Large intestine (tissue), 3 donors: ENCODE measurements around the gene SPSB3. TPM values are rescaled to one million over a fixed set of nuclear protein-coding genes. Genes with fewer than 3 reads are reported as not detected.

Source experiments
- DNase-seq, 2 donors: peaks; one replicate each; pipeline versions ENCODE4 v3.0.0 to v3.0.0-alpha.2; 2013
- H3K27ac ChIP-seq: one replicate; pipeline ENCODE4 v1.5.1; 2013; ENCODE audit warnings: low read length
- H3K27me3 ChIP-seq: 2 replicates; pipeline ENCODE4 v1.6.1; 2013; ENCODE audit warnings: low read length; ENCODE audit not compliant: control insufficient read depth, insufficient read depth
- H3K36me3 ChIP-seq: 2 replicates; pipeline ENCODE4 v1.6.1; 2013; ENCODE audit warnings: low read length; ENCODE audit not compliant: control insufficient read depth, insufficient read depth
- H3K4me1 ChIP-seq: one replicate; pipeline ENCODE4 v1.6.1; 2013; ENCODE audit warnings: low read length; ENCODE audit not compliant: control insufficient read depth, insufficient read depth
- H3K4me3 ChIP-seq: one replicate; pipeline ENCODE4 v1.5.1; 2013; ENCODE audit warnings: low read length
- H3K9me3 ChIP-seq: one replicate; pipeline ENCODE4 v1.6.1; 2013; ENCODE audit warnings: mild to moderate bottlenecking, low read depth, low read length, moderate library complexity; ENCODE audit not compliant: control insufficient read depth
- WGBS: methylation state at CpG from one replicate; pipeline ENCODE4 v1.1.5; 2013; ENCODE audit warnings: low lambda C conversion rate; ENCODE audit not compliant: insufficient coverage; 5-methylcytosine and 5-hydroxymethylcytosine counted together
- polyA plus RNA-seq: library from polyadenylated mRNA; unstranded; fragments of 120-200 nt; gene quantifications from one replicate; pipeline ENCODE4 v1.2.1, GENCODE V29; 2013

Gene SPSB3
- polyA plus RNA-seq, 1 donor = 36.5 TPM

- no CpG with 5 or more reads among the region's 19 CpGs for WGBS
- no peaks in the 10 kb centered on the region for H3K27me3 ChIP-seq
- no peak for DNase-seq
- H3K27ac ChIP-seq = no peak overlapping the region
- peaks cover 54% of the 10 kb centered on the region for H3K36me3 ChIP-seq
- H3K4me1 ChIP-seq = peaks cover 7% of the 10 kb centered on the region
- H3K4me3 ChIP-seq = no peak overlapping the region
- peaks cover 26% of the 10 kb centered on the region for H3K9me3 ChIP-seq
Measured at GRCh38 chr16:1788708-1789100, 6.3 kb upstream of the SPSB3 start.

GRCh38 chr16:1788095-1788707 is 5.8 kb upstream of the SPSB3 start:
- H3K9me3 ChIP-seq = peaks cover 26% of the 10 kb centered on the region
- no peak overlapping the region for H3K27ac ChIP-seq
- H3K4me3 ChIP-seq = no peak overlapping the region
- no peaks in the 10 kb centered on the region for H3K27me3 ChIP-seq
- DNase-seq = no peak
- H3K4me1 ChIP-seq = peaks cover 4% of the 10 kb centered on the region
- WGBS = no CpG with 5 or more reads among the region's 38 CpGs
- peaks cover 54% of the 10 kb centered on the region for H3K36me3 ChIP-seq

GRCh38 chr16:1787322-1788094 is 5.1 kb upstream of the SPSB3 start:
- no peak for DNase-seq
- Histone ChIP-seq H3K27me3 (no peaks in the 10 kb centered on the region), H3K9me3 (peaks cover 26% of the 10 kb centered on the region), H3K4me3 (no peak overlapping the region), H3K27ac (no peak overlapping the region), H3K4me1 (peaks cover 4% of the 10 kb centered on the region), H3K36me3 (peaks cover 54% of the 10 kb centered on the region)
- no CpG with 5 or more reads among the region's 44 CpGs for WGBS

- Histone ChIP-seq H3K4me1 (peaks cover 4% of the 10 kb centered on the region), H3K27ac (no peak overlapping the region), H3K9me3 (peaks cover 21% of the 10 kb centered on the region), H3K36me3 (peaks cover 54% of the 10 kb centered on the region), H3K27me3 (no peaks in the 10 kb centered on the region), H3K4me3 (no peak overlapping the region)
- WGBS = no CpG with 5 or more reads among the region's 6 CpGs
- no peak for DNase-seq
Measured at GRCh38 chr16:1787056-1787321, 4.6 kb upstream of the SPSB3 start.

GRCh38 chr16:1786242-1787055 is 4.1 kb upstream of the SPSB3 start:
- Histone ChIP-seq H3K4me1 (peaks cover 6% of the 10 kb centered on the region), H3K27me3 (no peaks in the 10 kb centered on the region), H3K9me3 (peaks cover 16% of the 10 kb centered on the region), H3K4me3 (no peak overlapping the region), H3K36me3 (peaks cover 52% of the 10 kb centered on the region), H3K27ac (no peak overlapping the region)
- no CpG with 5 or more reads among the region's 51 CpGs for WGBS
- DNase-seq = no peak

DNA sequence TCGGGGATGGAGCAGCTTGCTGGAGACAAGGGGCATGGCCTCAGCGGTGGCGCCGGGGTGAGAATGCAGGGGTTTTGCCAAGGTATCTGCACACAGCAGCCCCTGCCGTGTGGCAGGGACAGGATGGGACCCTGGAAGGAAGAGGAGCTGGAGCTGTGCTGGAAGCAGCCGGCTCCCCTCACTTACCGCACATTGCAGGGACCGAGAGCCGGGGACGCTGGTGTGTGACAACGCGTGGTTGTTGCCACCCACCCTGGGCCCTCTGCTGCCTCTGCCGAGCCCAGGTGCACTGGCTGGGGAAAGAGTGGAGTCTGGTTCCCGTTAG is 3.4 kb upstream of the SPSB3 start:
- no peak for DNase-seq
- WGBS = no CpG with 5 or more reads among the region's 14 CpGs
- Histone ChIP-seq H3K27ac (no peak overlapping the region), H3K36me3 (peaks cover 50% of the 10 kb centered on the region), H3K9me3 (peaks cover 9% of the 10 kb centered on the region), H3K4me1 (peaks cover 12% of the 10 kb centered on the region), H3K4me3 (no peak overlapping the region), H3K27me3 (no peaks in the 10 kb centered on the region)

DNA sequence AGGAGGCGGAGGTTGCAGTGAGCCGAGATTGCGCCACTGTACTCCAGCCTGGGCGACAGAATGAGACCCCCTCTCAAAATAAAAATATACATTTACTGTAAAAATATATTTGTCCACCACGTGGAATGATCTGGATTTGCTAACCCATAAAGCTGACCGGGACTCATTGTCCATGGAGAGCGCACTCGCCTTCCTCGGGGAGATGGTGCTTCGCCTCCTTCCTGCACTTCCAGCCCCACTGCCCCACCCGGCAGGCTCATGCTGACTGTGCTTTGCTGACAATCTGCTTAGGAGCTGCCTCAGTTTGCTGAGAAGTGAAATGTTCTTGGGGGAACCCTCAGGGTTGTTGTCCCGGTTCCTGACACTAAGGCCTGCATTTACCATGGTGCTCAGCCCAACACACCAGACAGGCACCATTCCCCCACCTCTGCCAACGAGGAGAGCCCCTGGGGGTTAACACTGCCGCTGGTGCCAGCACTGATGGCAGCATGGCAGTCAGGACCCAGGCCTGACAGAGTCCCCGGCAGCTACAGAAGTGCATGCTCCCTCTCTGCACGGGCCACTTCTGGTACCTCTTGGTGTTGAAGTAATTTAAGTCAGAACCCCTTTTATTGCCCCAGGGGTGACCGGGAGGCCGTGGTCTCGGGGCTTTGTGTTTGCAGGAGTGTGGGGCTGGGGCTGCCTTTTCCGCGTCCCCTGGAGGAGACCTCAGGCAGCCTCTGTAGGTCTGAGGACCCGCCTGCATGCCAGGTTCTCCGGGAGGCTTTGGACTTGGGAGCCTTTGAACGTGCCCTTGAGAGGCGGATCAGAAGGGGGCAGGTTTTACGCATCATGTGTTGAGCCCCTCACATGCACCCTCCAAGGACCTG is 2.8 kb upstream of the SPSB3 start:
- DNase-seq = no peak

DNA sequence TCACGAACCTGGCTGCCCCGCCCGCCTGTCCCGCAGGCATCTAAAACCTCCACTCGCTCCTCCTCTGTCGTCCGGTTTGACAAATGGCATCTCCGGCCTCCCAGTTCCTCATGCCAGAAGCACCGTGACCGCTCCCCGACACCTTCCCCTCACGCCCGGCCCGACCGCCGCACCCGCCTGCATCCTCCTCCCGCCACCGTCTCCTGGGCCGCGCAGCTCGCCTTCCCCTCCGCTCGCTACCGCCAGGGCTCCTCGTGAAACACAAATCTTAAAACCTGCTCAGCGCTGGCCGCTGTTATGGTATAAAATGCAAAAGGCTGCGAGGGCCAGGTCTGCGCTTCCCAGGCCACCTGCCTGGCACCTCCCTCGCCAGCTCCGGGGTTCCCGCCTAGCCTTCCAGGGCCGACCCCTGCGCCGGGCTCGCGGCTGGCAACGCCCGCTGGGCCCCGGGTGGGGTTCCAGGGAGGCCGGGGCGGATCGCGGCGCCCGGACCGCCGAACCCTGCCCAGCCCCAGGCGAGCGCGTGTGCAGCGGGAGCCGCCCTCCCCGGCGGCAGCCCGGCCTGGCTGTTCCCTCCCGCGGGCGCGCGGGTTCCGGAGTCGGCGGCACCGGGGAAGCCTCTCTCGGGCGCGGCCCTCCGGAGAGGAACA is 488 bp downstream of the SPSB3 start:
- peaks cover 46% of the 10 kb centered on the region for H3K36me3 ChIP-seq
- peak overlapping the region; percentile 65 for H3K27ac ChIP-seq

More for the DNA sequence above, 2.8 kb upstream of the SPSB3 start:
- Histone ChIP-seq H3K9me3 (peaks cover 5% of the 10 kb centered on the region), H3K4me1 (peaks cover 16% of the 10 kb centered on the region), H3K36me3 (peaks cover 51% of the 10 kb centered on the region), H3K27me3 (no peaks in the 10 kb centered on the region), H3K4me3 (no peak overlapping the region), H3K27ac (no peak overlapping the region)
- WGBS = no CpG with 5 or more reads among the region's 26 CpGs

GRCh38 chr16:1781254-1781653 is 1.1 kb downstream of the SPSB3 start:
- H3K27me3 ChIP-seq = no peaks in the 10 kb centered on the region
- H3K4me1 ChIP-seq = peaks cover 32% of the 10 kb centered on the region
- H3K9me3 ChIP-seq = peaks cover 7% of the 10 kb centered on the region
- DNase-seq = no peak
- H3K4me3 ChIP-seq = peak overlapping the region; percentile 84
- no CpG with 5 or more reads among the region's 20 CpGs for WGBS
- H3K36me3 ChIP-seq = peaks cover 46% of the 10 kb centered on the region
- no peak overlapping the region for H3K27ac ChIP-seq

More for the DNA sequence above, 488 bp downstream of the SPSB3 start:
- Histone ChIP-seq H3K4me3 (peak overlapping the region; percentile 84), H3K9me3 (peaks cover 7% of the 10 kb centered on the region), H3K4me1 (peaks cover 32% of the 10 kb centered on the region), H3K27me3 (no peaks in the 10 kb centered on the region)
- no CpG with 5 or more reads among the region's 70 CpGs for WGBS
- no peak for DNase-seq
